ENCODE results near the gene DGKI. TPM values are rescaled to one million over a fixed set of nuclear protein-coding genes. Genes with fewer than 3 reads are reported as not detected.

Gene DGKI
- total and polyA plus RNA-seq, 2 donors (not counting 1 experiment from before 2014, with no cell fraction given): not detected

DNA sequence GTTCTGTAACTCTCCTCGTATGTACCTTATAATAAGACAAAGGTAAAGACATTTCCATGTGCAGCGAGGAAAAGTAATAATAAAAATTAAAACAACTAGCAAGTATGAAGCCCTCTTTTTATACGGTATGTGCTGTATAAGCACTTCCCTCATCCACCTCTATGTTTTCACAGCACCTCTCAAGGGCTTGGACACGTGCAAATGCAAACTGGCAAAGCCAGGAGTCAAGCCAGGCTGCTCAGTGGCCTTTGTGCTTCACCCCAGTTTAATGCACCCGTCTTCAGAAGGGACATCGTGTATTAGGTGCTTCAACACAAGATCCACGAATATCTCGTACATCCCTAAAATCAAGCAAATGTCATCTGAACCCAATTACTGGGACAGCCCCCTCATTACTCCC, 1.3 kb upstream of the DGKI start:
- POLR2A ChIA-PET: no interaction called here
- Histone ChIP-seq H3K4me2 (replicated peaks; ENCODE audit: low read depth, low read length, poor library complexity, severe bottlenecking) (no peak overlapping the region), H3K4me1 (ENCODE audit: control insufficient read depth in 2 of 2, insufficient read depth in 2 of 2, low read length in 2 of 2) (peaks cover 11 to 17% of the 10 kb centered on the region in 2 donors), H3K36me3 (replicated peaks in 1 of 2; ENCODE audit: control extremely low read depth in 1 of 2, control insufficient read depth in 1 of 2, extremely low read depth in 1 of 2, insufficient read depth in 2 of 2, low read length in 1 of 2) (no peaks in the 10 kb centered on the region), H3K27ac (ENCODE audit: low read length in 2 of 2) (no peak overlapping the region), H2AFZ (ENCODE audit: insufficient read depth, low read depth, low read length, poor library complexity, severe bottlenecking) (no peak overlapping the region), H4K20me1 (ENCODE audit: control insufficient read depth, insufficient read depth, low read length, poor library complexity, severe bottlenecking) (no peaks in the 10 kb centered on the region), H3K79me2 (ENCODE audit: control insufficient read depth, insufficient read depth, low read length) (no peaks in the 10 kb centered on the region), H3K9me3 (ENCODE audit: control extremely low read depth in 1 of 3, control insufficient read depth in 2 of 3, insufficient read depth in 1 of 3, low read length in 2 of 3) (no peaks in the 10 kb centered on the region), H3K27me3 (replicated peaks in 1 of 4; ENCODE audit: control extremely low read depth in 1 of 4, control insufficient read depth in 3 of 4, insufficient read depth in 4 of 4, low read length in 3 of 4) (peaks cover 0 to 49% (median 31%) of the 10 kb centered on the region in 4 experiments), H3K9ac (ENCODE audit: low read length) (no peak overlapping the region), H3K4me3 (ENCODE audit: control extremely low read depth in 1 of 5, extremely low read depth in 1 of 5, insufficient read depth in 1 of 5, low read depth in 2 of 5, low read length in 4 of 5) (no peak overlapping the region)
- H3K27ac Mint-ChIP-seq: no peak overlapping the region
- peaks cover 6% of the 10 kb centered on the region for H3K4me1 Mint-ChIP-seq
- TF ChIP-seq EZH2 (IDR thresholded peaks at IDR 0.05; ENCODE audit: borderline replicate concordance, insufficient read depth, low read depth, low read length, poor library complexity, severe bottlenecking): no peak
- TF ChIP-seq, protein P1, sequence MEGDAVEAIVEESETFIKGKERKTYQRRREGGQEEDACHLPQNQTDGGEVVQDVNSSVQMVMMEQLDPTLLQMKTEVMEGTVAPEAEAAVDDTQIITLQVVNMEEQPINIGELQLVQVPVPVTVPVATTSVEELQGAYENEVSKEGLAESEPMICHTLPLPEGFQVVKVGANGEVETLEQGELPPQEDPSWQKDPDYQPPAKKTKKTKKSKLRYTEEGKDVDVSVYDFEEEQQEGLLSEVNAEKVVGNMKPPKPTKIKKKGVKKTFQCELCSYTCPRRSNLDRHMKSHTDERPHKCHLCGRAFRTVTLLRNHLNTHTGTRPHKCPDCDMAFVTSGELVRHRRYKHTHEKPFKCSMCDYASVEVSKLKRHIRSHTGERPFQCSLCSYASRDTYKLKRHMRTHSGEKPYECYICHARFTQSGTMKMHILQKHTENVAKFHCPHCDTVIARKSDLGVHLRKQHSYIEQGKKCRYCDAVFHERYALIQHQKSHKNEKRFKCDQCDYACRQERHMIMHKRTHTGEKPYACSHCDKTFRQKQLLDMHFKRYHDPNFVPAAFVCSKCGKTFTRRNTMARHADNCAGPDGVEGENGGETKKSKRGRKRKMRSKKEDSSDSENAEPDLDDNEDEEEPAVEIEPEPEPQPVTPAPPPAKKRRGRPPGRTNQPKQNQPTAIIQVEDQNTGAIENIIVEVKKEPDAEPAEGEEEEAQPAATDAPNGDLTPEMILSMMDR (IDR thresholded peaks at IDR 0.05): no peak
- peak overlapping the region; percentile 59 for H3K4me3 Mint-ChIP-seq
- H3K9me3 Mint-ChIP-seq (ENCODE audit: insufficient read depth): no peaks in the 10 kb centered on the region
- peaks cover 68% of the 10 kb centered on the region for H3K27me3 Mint-ChIP-seq
- CTCF ChIA-PET: no interaction called here
- ATAC-seq (ENCODE audit: low read depth) (no peak), DNase-seq (no peak)
- intact Hi-C loops (cut with micrococcal nuclease): no loop called here
- 77% methylated on average over 5 of the region's 8 CpGs for WGBS (ENCODE audit: insufficient coverage)

DNA sequence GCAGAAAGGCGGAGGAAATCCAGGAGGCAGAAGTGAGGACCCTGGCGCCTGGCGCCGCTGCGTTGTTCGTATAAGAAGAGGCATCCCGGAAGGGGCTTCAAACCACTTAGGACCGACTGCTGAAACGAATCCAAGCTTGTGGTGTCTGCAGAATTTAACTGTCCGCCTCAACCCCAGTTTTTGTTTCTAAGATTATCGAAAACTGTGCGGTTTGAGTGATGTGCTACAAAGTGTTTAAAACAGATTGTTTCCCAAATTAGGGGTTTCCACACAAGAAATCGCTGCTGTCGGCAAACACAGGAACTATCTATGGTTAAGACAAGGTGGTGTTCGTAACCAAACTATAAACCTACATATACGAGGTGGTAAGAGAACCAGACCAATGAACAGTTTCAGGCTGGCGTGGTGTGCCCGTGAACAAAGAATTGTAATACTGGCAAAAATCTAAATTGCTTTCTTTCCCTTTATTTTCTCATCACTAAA, 835 bp upstream of the DGKI start:
- intact Hi-C loops (cut with micrococcal nuclease): no loop called here
- no peak overlapping the region for H3K4me3 ChIP-seq (ENCODE audit: control extremely low read depth in 1 of 5, extremely low read depth in 1 of 5, insufficient read depth in 1 of 5, low read depth in 2 of 5, low read length in 4 of 5)
- Mint-ChIP-seq H3K4me1 (peaks cover 6% of the 10 kb centered on the region), H3K27me3 (peaks cover 73% of the 10 kb centered on the region), H3K9me3 (ENCODE audit: insufficient read depth) (no peaks in the 10 kb centered on the region), H3K27ac (no peak overlapping the region), H3K4me3 (peak overlapping the region; percentile 59)
- peak overlapping the region; percentile 66 for H3K4me2 ChIP-seq (replicated peaks; ENCODE audit: low read depth, low read length, poor library complexity, severe bottlenecking)
- H3K79me2 ChIP-seq (ENCODE audit: control insufficient read depth, insufficient read depth, low read length): no peaks in the 10 kb centered on the region
- H3K27me3 ChIP-seq (replicated peaks in 1 of 4; ENCODE audit: control extremely low read depth in 1 of 4, control insufficient read depth in 3 of 4, insufficient read depth in 4 of 4, low read length in 3 of 4): peaks cover 0 to 49% (median 33%) of the 10 kb centered on the region in 4 experiments
- H3K36me3 ChIP-seq (replicated peaks in 1 of 2; ENCODE audit: control extremely low read depth in 1 of 2, control insufficient read depth in 1 of 2, extremely low read depth in 1 of 2, insufficient read depth in 2 of 2, low read length in 1 of 2): no peaks in the 10 kb centered on the region
- peaks cover 11 to 17% of the 10 kb centered on the region in 2 donors for H3K4me1 ChIP-seq (ENCODE audit: control insufficient read depth in 2 of 2, insufficient read depth in 2 of 2, low read length in 2 of 2)
- POLR2A ChIA-PET: no interaction called here
- WGBS (ENCODE audit: insufficient coverage): 21% methylated on average over 11 of the region's 18 CpGs
- no peak overlapping the region for H2AFZ ChIP-seq (ENCODE audit: insufficient read depth, low read depth, low read length, poor library complexity, severe bottlenecking)
- no peaks in the 10 kb centered on the region for H3K9me3 ChIP-seq (ENCODE audit: control extremely low read depth in 1 of 3, control insufficient read depth in 2 of 3, insufficient read depth in 1 of 3, low read length in 2 of 3)
- ATAC-seq (ENCODE audit: low read depth) (no peak), DNase-seq (no peak)
- H3K27ac ChIP-seq (ENCODE audit: low read length in 2 of 2): no peak overlapping the region
- no peaks in the 10 kb centered on the region for H4K20me1 ChIP-seq (ENCODE audit: control insufficient read depth, insufficient read depth, low read length, poor library complexity, severe bottlenecking)
- TF ChIP-seq, protein P1 (IDR thresholded peaks at IDR 0.05): no peak
- TF ChIP-seq EZH2 (IDR thresholded peaks at IDR 0.05; ENCODE audit: borderline replicate concordance, insufficient read depth, low read depth, low read length, poor library complexity, severe bottlenecking): no peak
- CTCF ChIA-PET: no interaction called here
- H3K9ac ChIP-seq (ENCODE audit: low read length): no peak overlapping the region

Data from B cell (primary cell).